GM12878 (cell line): ENCODE measurements around the gene SIDT2. TPM values are rescaled to one million over a fixed set of nuclear protein-coding genes. Genes with fewer than 3 reads are reported as not detected.

Experiments used
- BCL11A ChIP-seq: IDR thresholded peaks from 2 replicates; pipeline ENCODE4 v1.6.1; 2011; ENCODE audit warnings: low read depth, low read length
- BCLAF1 ChIP-seq: fragments of 450-650 bp; IDR thresholded peaks from 2 replicates; pipeline ENCODE4 v1.6.1; 2017; ENCODE audit warnings: antibody characterized with exemption, mild to moderate bottlenecking, moderate library complexity
- CEBPZ ChIP-seq: fragments of 150-350 bp; IDR thresholded peaks from 2 replicates; pipeline ENCODE4 v1.6.1; 2016; ENCODE audit warnings: low read depth, low read length
- DPF2 ChIP-seq: fragments of 450-650 bp; IDR thresholded peaks from 2 replicates; pipeline ENCODE4 v1.6.1; 2017; ENCODE audit warnings: mild to moderate bottlenecking
- EP300 ChIP-seq, 2 experiments: fragments of 150-350 bp in 1 of 2; IDR thresholded peaks; 2 replicates each; pipeline ENCODE4 v1.6.1; 2011 to 2012; ENCODE audit warnings: low read depth in 2 of 2, low read length in 2 of 2, borderline replicate concordance in 1 of 2, improper control_type of control experiment in 1 of 2, inconsistent platforms in 1 of 2; ENCODE audit not compliant: control insufficient read depth in 1 of 2
- KDM1A ChIP-seq: fragments of 200-600 bp; sonication (generic); IDR thresholded peaks from 2 replicates; pipeline ENCODE4 v1.6.1; 2016; ENCODE audit warnings: borderline replicate concordance
- RAD51 ChIP-seq: fragments of 450-650 bp; IDR thresholded peaks from 2 replicates; pipeline ENCODE4 v1.6.1; 2016; ENCODE audit warnings: moderate library complexity, mild to moderate bottlenecking, inconsistent platforms
- RELA ChIP-seq: fragments of 450-650 bp; IDR thresholded peaks from 2 replicates; pipeline ENCODE4 v1.8.0; 2014; ENCODE audit warnings: borderline replicate concordance; ENCODE audit not compliant: partially characterized antibody
- USF2 ChIP-seq: IDR thresholded peaks from 2 replicates; pipeline ENCODE4 v1.6.1; 2011; ENCODE audit warnings: low read depth, low read length, improper control_type of control experiment, borderline replicate concordance
- YY1 ChIP-seq: IDR thresholded peaks from 2 replicates; pipeline ENCODE4 v1.6.1; 2011; ENCODE audit warnings: low read depth, mild to moderate bottlenecking, low read length
- ZBTB33 ChIP-seq: fragments of 450-650 bp; IDR thresholded peaks from 2 replicates; pipeline ENCODE4 v1.6.1; 2017; ENCODE audit warnings: mild to moderate bottlenecking
- ZBTB4 ChIP-seq: fragments of 450-650 bp; formaldehyde crosslinking; IDR thresholded peaks from 2 replicates; pipeline ENCODE4 v1.4.0; 2022; ENCODE audit warnings: mild to moderate bottlenecking, moderate library complexity
- polyA plus RNA-seq, 11 experiments: library from polyadenylated mRNA; depleted of rRNA in 4 of 11; unstranded in 6 of 11; stranded (reverse) in 5 of 11; fragments of >200 nt; fragmentation: Nextera tagmentation in 4 of 11; fragmentation: Illumina TruSeq in 1 of 11; extraction: Ambion mirVana in 4 of 11; extraction: Trizol in 1 of 11; gene quantifications; 1 replicate in 1 of 11; 2 replicates in 10 of 11; pipeline versions ENCODE4 v1.2.1 to v1.2.3, GENCODE V29; 2011 to 2016; ENCODE audit warnings: inconsistent platforms in 2 of 11, missing spikeins in 2 of 11, low read depth in 1 of 11
- total RNA-seq, 4 experiments: library from RNA; depleted of rRNA in 3 of 4; stranded (reverse); fragments of >200 nt in 3 of 4; fragmentation: Illumina TruSeq in 1 of 4; extraction: Trizol in 1 of 4; gene quantifications; 2 replicates each; pipeline versions ENCODE4 v1.2.1 to v1.2.3, GENCODE V29; 2013 to 2021

SIDT2 gene
- total and polyA plus RNA-seq, 10 of the 15 experiments (the other 5 are each of a cell fraction or from before 2014, with no cell fraction given), result 4.9 to 23.9 (median 10.3) TPM

- TF ChIP-seq KDM1A (no peak), BCL11A (no peak), EP300 (IDR thresholded peaks at IDR 0.05; ENCODE audit: borderline replicate concordance in 1 of 2, control insufficient read depth in 1 of 2, low read depth in 2 of 2, low read length in 2 of 2) (peak in 1 of 2 experiments; percentile 41; a peak in 1 of 4 replicates), DPF2 (no peak), USF2 (no peak; the same call in 1 of the 2 replicates), ZBTB33 (no peak; the same call in 1 of the 2 replicates), RELA (no peak), BCLAF1 (no peak), YY1 (no peak), RAD51 (no peak), CEBPZ (no peak), ZBTB4 (CRISPR knock-in tag) (no peak)
Observed at GRCh38 chr11:117178210-117179034, at the start of gene SIDT2 (continued).
